ENCODE data around the gene PRPS2.

Gene PRPS2

GRCh38 chrX:12814420-12814819 is 23.2 kb downstream of the PRPS2 start:
- DNase-seq (ENCODE audit: low spot score), result peak; percentile 55

- DNase-seq (ENCODE audit: low spot score), result no peak
Measured at GRCh38 chrX:12817528-12817927, 26.3 kb downstream of the PRPS2 start.

GRCh38 chrX:12819222-12819621 is 28.0 kb downstream of the PRPS2 start:
- no peak for DNase-seq (ENCODE audit: low spot score)

GRCh38 chrX:12820737-12821136 is 29.5 kb downstream of the PRPS2 start:
- no peak for DNase-seq (ENCODE audit: low spot score)

- DNase-seq (ENCODE audit: low spot score), result no peak
Measured at GRCh38 chrX:12824944-12825343, 33.7 kb downstream of the PRPS2 start.

GRCh38 chrX:12825801-12826200 is 34.6 kb downstream of the PRPS2 start:
- DNase-seq (ENCODE audit: low spot score), result peak; percentile 89

- DNase-seq (ENCODE audit: low spot score), result no peak
Measured at GRCh38 chrX:12843061-12843667, 52.0 kb downstream of the PRPS2 start.

- no peak for DNase-seq (ENCODE audit: low spot score)
Measured at GRCh38 chrX:12843668-12844279, 52.6 kb downstream of the PRPS2 start.

- DNase-seq (ENCODE audit: low spot score), result no peak
Measured at GRCh38 chrX:12844319-12844718, 53.1 kb downstream of the PRPS2 start.

GRCh38 chrX:12865359-12865758 is 74.1 kb downstream of the PRPS2 start:
- DNase-seq (ENCODE audit: low spot score), result no peak

- no peak for DNase-seq (ENCODE audit: low spot score)
Measured at GRCh38 chrX:12866451-12867377, 75.5 kb downstream of the PRPS2 start, which contains the start of gene TLR7. Gene TLR7, plus strand, starts transcription at chrX:12867072. Its CDS starts 507 bp downstream, at chrX:12867579.

- DNase-seq (ENCODE audit: low spot score), result no peak
Measured at GRCh38 chrX:12867685-12868084, 76.5 kb downstream of the PRPS2 start.

GRCh38 chrX:12868747-12869146 is 77.5 kb downstream of the PRPS2 start:
- no peak for DNase-seq (ENCODE audit: low spot score)

GRCh38 chrX:12871257-12871656 is 80.0 kb downstream of the PRPS2 start:
- no peak for DNase-seq (ENCODE audit: low spot score)

GRCh38 chrX:12872741-12873140 is 81.5 kb downstream of the PRPS2 start:
- DNase-seq (ENCODE audit: low spot score), result no peak
